Neutrophil (primary cell): Measurements from ENCODE around the gene RPP40.

Source experiments
- H3K27ac ChIP-seq: fragments of 200-600 bp; sonication (generic); 2 replicates; pipeline ENCODE4 v1.5.1; 2016; ENCODE audit warnings: mild to moderate bottlenecking, moderate library complexity
- H3K27me3 ChIP-seq: fragments of 200-600 bp; sonication (generic); 2 replicates; pipeline ENCODE4 v1.6.0; 2016; ENCODE audit warnings: mild to moderate bottlenecking
- H3K36me3 ChIP-seq: fragments of 200-600 bp; sonication (generic); 2 replicates; pipeline ENCODE4 v1.5.1; 2017
- H3K4me1 ChIP-seq, 2 experiments: fragments of 200-600 bp in 1 of 2; sonication (generic) in 1 of 2; 1 replicate in 1 of 2; 2 replicates in 1 of 2; pipeline versions ENCODE4 v1.5.1 to v1.6.1; 2013 to 2016; ENCODE audit warnings: low read depth in 1 of 2, low read length in 1 of 2, mild to moderate bottlenecking in 1 of 2, moderate library complexity in 1 of 2; ENCODE audit not compliant: control insufficient read depth in 1 of 2, insufficient read depth in 1 of 2
- H3K4me3 ChIP-seq, 2 experiments: fragments of 200-600 bp in 1 of 2; sonication (generic) in 1 of 2; 1 replicate in 1 of 2; 2 replicates in 1 of 2; pipeline ENCODE4 v1.5.1; 2013 to 2016; ENCODE audit warnings: low read depth in 1 of 2, low read length in 1 of 2, mild to moderate bottlenecking in 1 of 2, moderate library complexity in 1 of 2
- H3K9me3 ChIP-seq: fragments of 200-600 bp; sonication (generic); 2 replicates; pipeline ENCODE4 v1.5.1; 2016
- CTCF ChIP-seq: fragments of 200-600 bp; sonication (generic); IDR thresholded peaks from 2 replicates; pipeline ENCODE4 v1.5.1; 2016; ENCODE audit warnings: antibody characterized with exemption

Gene RPP40

GRCh38 chr6:5004373-5005037 lies 668 bp upstream of the RPP40 start:
- Histone ChIP-seq H3K4me3 (peak overlapping the region; percentile 93 to 96), H3K27ac (peak overlapping the region; percentile 75), H3K36me3 (no peaks in the 10 kb centered on the region), H3K27me3 (no peaks in the 10 kb centered on the region), H3K9me3 (no peaks in the 10 kb centered on the region), H3K4me1 (peaks cover 8 to 11% of the 10 kb centered on the region in 2 experiments)
- no peak for TF ChIP-seq CTCF

- Histone ChIP-seq H3K4me3 (no peak overlapping the region), H3K27me3 (no peaks in the 10 kb centered on the region)
These were observed 4.3 kb downstream of the RPP40 start for GRCh38 chr6:4999586-4999985.

GRCh38 chr6:4997862-4998261 lies 6.0 kb downstream of the RPP40 start:
- H3K9me3 ChIP-seq, result no peaks in the 10 kb centered on the region
- no peaks in the 10 kb centered on the region for H3K4me1 ChIP-seq
- H3K27ac ChIP-seq, result no peak overlapping the region
- H3K36me3 ChIP-seq, result no peaks in the 10 kb centered on the region
- no peak for TF ChIP-seq CTCF
- H3K4me3 ChIP-seq, result no peak overlapping the region
- no peaks in the 10 kb centered on the region for H3K27me3 ChIP-seq

More at GRCh38 chr6:4999586-4999985, 4.3 kb downstream of the RPP40 start:
- H3K27ac ChIP-seq, result no peak overlapping the region
- H3K9me3 ChIP-seq, result no peaks in the 10 kb centered on the region
- no peak for TF ChIP-seq CTCF
- no peaks in the 10 kb centered on the region for H3K36me3 ChIP-seq
- peaks cover 8 to 11% of the 10 kb centered on the region in 2 experiments for H3K4me1 ChIP-seq

GRCh38 chr6:4994741-4995140 lies 9.1 kb downstream of the RPP40 start:
- no peaks in the 10 kb centered on the region for H3K36me3 ChIP-seq
- no peak overlapping the region for H3K27ac ChIP-seq
- no peaks in the 10 kb centered on the region for H3K27me3 ChIP-seq
- no peaks in the 10 kb centered on the region for H3K4me1 ChIP-seq
- no peaks in the 10 kb centered on the region for H3K9me3 ChIP-seq
- H3K4me3 ChIP-seq, result no peak overlapping the region
- no peak for TF ChIP-seq CTCF

- H3K4me1 ChIP-seq, result peaks cover 18 to 19% of the 10 kb centered on the region in 2 experiments
- TF ChIP-seq CTCF, result no peak
- H3K9me3 ChIP-seq, result no peaks in the 10 kb centered on the region
- no peak overlapping the region for H3K4me3 ChIP-seq
- H3K36me3 ChIP-seq, result no peaks in the 10 kb centered on the region
- no peaks in the 10 kb centered on the region for H3K27me3 ChIP-seq
- no peak overlapping the region for H3K27ac ChIP-seq
These were observed 16.4 kb downstream of the RPP40 start for GRCh38 chr6:4987432-4987831.
